Ovary (tissue), 9 donors: ENCODE measurements around the gene KCNIP3. TPM values are rescaled to one million over a fixed set of nuclear protein-coding genes. Genes with fewer than 3 reads are reported as not detected.

Source experiments
- DNase-seq, 5 donors: peaks; one replicate each; pipeline ENCODE4 v3.0.0-alpha.2; 2019 to 2020
- H3K27ac ChIP-seq, 2 donors: fragments of 200-600 bp; one replicate each; pipeline versions ENCODE4 v1.5.1 to v1.8.0; 2019 to 2022
- H3K27me3 ChIP-seq: fragments of 200-600 bp; one replicate; pipeline ENCODE4 v1.8.0; 2022
- H3K36me3 ChIP-seq: fragments of 200-600 bp; sonication (generic); one replicate; pipeline ENCODE4 v1.5.1; 2019
- H3K4me1 ChIP-seq: one replicate; pipeline ENCODE4 v1.8.1; 2013; ENCODE audit warnings: mild to moderate bottlenecking, moderate library complexity; ENCODE audit not compliant: insufficient read depth
- H3K4me3 ChIP-seq: fragments of 200-600 bp; sonication (generic); one replicate; pipeline ENCODE4 v1.5.1; 2017
- H3K9me3 ChIP-seq, 2 donors: fragments of 200-600 bp in 1 of 2; sonication (generic) in 1 of 2; one replicate each; pipeline versions ENCODE4 v1.5.1 to v1.8.1; 2013 to 2019; ENCODE audit warnings: mild to moderate bottlenecking in 1 of 2, moderate library complexity in 1 of 2
- CTCF ChIP-seq, 3 donors: fragments of 450-650 bp in 2 of 3; fragments of 200-600 bp in 1 of 3; IDR thresholded peaks; one replicate each; pipeline versions ENCODE4 v1.5.1 to v1.8.0; 2016 to 2022; ENCODE audit warnings: antibody characterized with exemption in 3 of 3, mild to moderate bottlenecking in 1 of 3
- EP300 ChIP-seq: sonication (generic); formaldehyde crosslinking; IDR thresholded peaks from one replicate; pipeline ENCODE4 v1.6.1; 2017; ENCODE audit warnings: antibody characterized with exemption
- POLR2A ChIP-seq: fragments of 450-650 bp; IDR thresholded peaks from one replicate; pipeline ENCODE4 v1.6.1; 2017; ENCODE audit warnings: antibody characterized with exemption, mild to moderate bottlenecking, moderate library complexity
- WGBS, 3 donors: extraction: QIAGEN DNeasy Blood & Tissue Kit in 1 of 3; methylation state at CpG; one replicate each; pipeline versions ENCODE4 v1.1.5 to v1.1.7; 2013 to 2017; 5-methylcytosine and 5-hydroxymethylcytosine counted together
- intact Hi-C, 4 donors: fragments of 100-400 bp; cut with DNase I; formaldehyde crosslinking; loops; one replicate each; pipeline versions ENCODE4 v1.11.0 to v1.15.1; 2022 to 2023
- polyA plus RNA-seq, 2 donors: library from polyadenylated mRNA; stranded (reverse); fragments of 200-250 nt in 1 of 2; fragments of 350-450 nt in 1 of 2; fragmentation: Illumina TruSeq in 1 of 2; extraction: RNeasy Lipid Tissue Mini Kit (QIAGEN cat#74804) in 1 of 2; gene quantifications; one replicate each; pipeline ENCODE4 v1.2.3, GENCODE V29; 2013 to 2014
- total RNA-seq, 7 donors: library from RNA; depleted of rRNA in 2 of 7; stranded (reverse); fragments of >200 nt in 2 of 7; fragmentation: NEBNext Ultra II Directional in 3 of 7; extraction: Animal tissue kit (Norgen Biotek cat#: 25700) in 3 of 7; gene quantifications; one replicate each; pipeline versions ENCODE4 v1.1.0 to v1.2.4, GENCODE V29; 2016 to 2023
- donor health status: DM: no; HTN: no; CAD: no; lungs with moderate emphysema.
- donor health status: DM: no; HTN: no; CAD: no.
- donor health status: Bipolar disorder and iron deficiency.
- donor health status: DM: yes; HTN: yes; CAD: no.
- donor health status: DM: no; HTN: no; CAD: no.
- donor health status: DM: yes; HTN: yes; CAD: no.

The KCNIP3 gene
- total and polyA plus RNA-seq, 9 donors = 2.2 to 26.0 (median 11.7) TPM

- intact Hi-C loops = loop anchor here in 1 of 4 donors (5.0 kb wide), 1 partner anchor 45 kb away; no protein-coding TSS in a partner anchor
- no peak for DNase-seq
- Histone ChIP-seq H3K4me3 (no peak overlapping the region), H3K27me3 (no peaks in the 10 kb centered on the region), H3K36me3 (no peaks in the 10 kb centered on the region), H3K27ac (no peak overlapping the region), H3K4me1 (peaks cover 14% of the 10 kb centered on the region), H3K9me3 (no peaks in the 10 kb centered on the region)
- WGBS, 3 donors = 46 to 60% (median 55%) methylated on average over 6 of the region's 6 CpGs
- TF ChIP-seq EP300 (no peak), POLR2A (no peak), CTCF (IDR thresholded peaks at IDR 0.05) (no peak)
These were observed 95.2 kb downstream of the KCNIP3 start for GRCh38 chr2:95392320-95392719.

DNA sequence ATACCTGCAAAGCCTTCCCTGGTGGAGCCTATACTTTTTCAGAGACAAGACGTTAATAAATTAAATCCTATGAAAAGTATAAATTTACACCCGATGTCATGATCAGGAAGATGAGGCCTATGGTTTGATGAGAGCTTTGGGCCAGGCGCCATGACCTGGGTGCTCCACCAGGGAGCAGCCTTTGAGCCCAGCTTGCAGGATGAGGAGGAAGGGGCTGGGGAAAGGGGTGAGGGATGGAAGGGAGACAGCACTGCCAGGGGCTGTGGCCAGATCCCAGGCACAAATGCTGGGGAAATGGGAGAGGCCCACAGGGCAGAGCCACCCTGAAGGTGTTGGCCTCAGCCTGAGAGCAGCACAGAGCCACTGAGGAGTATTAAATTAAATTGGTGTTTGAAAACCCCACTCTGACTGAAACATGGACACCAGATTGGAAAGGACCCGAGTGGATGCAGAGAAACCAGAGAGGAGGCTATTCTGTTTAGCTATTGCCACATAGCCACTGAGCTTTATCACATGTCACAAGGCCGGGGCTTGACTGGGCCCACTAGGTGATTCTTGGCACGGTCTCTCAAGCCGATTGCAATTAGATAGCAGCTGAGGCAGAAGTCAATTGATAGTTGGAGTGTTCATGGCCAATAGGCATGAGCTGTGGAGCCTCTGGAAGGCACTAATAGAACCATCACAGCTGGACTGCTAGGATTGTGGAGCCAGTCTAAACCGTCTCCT lies 95.7 kb downstream of the KCNIP3 start:
- no peaks in the 10 kb centered on the region for H3K27me3 ChIP-seq
- 75 to 79% (median 77%) methylated on average over 8 of the region's 8 CpGs for WGBS, 3 donors
- H3K4me1 ChIP-seq = peaks cover 14% of the 10 kb centered on the region
- H3K9me3 ChIP-seq = no peaks in the 10 kb centered on the region
- no peak overlapping the region for H3K4me3 ChIP-seq
- H3K36me3 ChIP-seq = no peaks in the 10 kb centered on the region
- H3K27ac ChIP-seq = no peak overlapping the region
- intact Hi-C loops = loop anchor here in 1 of 4 donors (5.0 kb wide), 1 partner anchor 46 kb away; no protein-coding TSS in a partner anchor
- DNase-seq = no peak
- TF ChIP-seq POLR2A (no peak), CTCF (IDR thresholded peaks at IDR 0.05) (no peak), EP300 (no peak)

DNA sequence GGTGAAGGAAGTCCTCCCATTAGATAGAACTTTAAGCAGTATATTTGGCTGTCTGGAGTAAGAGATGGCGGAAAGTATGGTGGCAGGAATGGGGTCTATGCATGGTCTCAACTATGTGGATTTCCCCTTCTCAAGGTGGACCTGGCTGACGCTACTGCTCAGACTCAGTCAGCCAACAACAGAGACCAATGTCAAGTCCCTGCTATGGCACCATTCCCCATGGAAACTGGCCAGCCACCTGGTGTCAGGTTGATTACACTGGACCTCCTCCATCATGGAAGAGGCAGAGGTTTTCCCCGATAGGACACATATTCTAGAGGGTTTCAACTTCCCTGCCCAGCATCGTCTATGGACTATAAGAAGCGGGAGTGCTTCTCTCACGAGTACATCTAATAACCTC lies 96.8 kb downstream of the KCNIP3 start:
- 91 to 94% (median 92%) methylated on average over 6 of the region's 6 CpGs for WGBS, 3 donors
- Histone ChIP-seq H3K27ac (no peak overlapping the region), H3K36me3 (no peaks in the 10 kb centered on the region), H3K4me1 (peaks cover 13% of the 10 kb centered on the region), H3K27me3 (no peaks in the 10 kb centered on the region), H3K9me3 (no peaks in the 10 kb centered on the region), H3K4me3 (no peak overlapping the region)
- no peak for DNase-seq
- intact Hi-C loops = loop anchor here in 1 of 4 donors (5.0 kb wide), 1 partner anchor 47 kb away; no protein-coding TSS in a partner anchor
- TF ChIP-seq POLR2A (no peak), EP300 (no peak), CTCF (IDR thresholded peaks at IDR 0.05) (no peak)

DNA sequence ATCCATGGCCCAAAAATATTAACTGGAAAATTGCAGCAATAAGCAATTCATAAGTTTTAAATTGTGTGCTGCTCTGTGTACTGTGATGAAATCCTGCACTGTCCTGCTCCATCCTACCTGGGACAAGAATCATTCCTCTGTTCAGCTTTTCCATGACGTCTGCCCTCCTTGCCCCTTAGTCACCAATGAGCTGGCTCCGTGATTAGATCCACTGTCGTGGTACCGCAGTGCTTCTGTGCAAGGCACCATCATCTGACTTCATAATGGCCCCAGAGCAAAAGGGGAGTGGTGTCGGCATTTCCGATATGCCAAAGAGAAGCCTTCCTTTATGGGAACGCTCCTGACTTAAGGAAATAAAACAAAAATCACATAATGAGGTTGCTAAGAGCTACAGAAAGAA lies 101.9 kb downstream of the KCNIP3 start:
- no peak overlapping the region for H3K27ac ChIP-seq
- no peaks in the 10 kb centered on the region for H3K9me3 ChIP-seq
- 92 to 93% (median 92%) methylated on average over 7 of the region's 7 CpGs for WGBS, 3 donors
- TF ChIP-seq POLR2A = no peak
- TF ChIP-seq CTCF (IDR thresholded peaks at IDR 0.05) = no peak
- TF ChIP-seq EP300 = no peak
- peaks cover 6% of the 10 kb centered on the region for H3K4me1 ChIP-seq
- no peaks in the 10 kb centered on the region for H3K27me3 ChIP-seq
- no peaks in the 10 kb centered on the region for H3K36me3 ChIP-seq
- no peak overlapping the region for H3K4me3 ChIP-seq
- DNase-seq = no peak
- intact Hi-C loops = no loop called here
